SKM-1 (cell line): Measurements from ENCODE around the gene FKBP14.

ENCODE experiments used
- DNase-seq: peaks from one replicate; lab custom pipeline; 2025; ENCODE audit not compliant: unreplicated experiment; lab: John Stamatoyannopoulos, UW

The FKBP14 gene

GRCh38 chr7:30034501-30034900, 8.0 kb upstream of the FKBP14 start:
- DNase-seq = no peak

GRCh38 chr7:30032310-30033125, 6.0 kb upstream of the FKBP14 start:
- DNase-seq = no peak

GRCh38 chr7:30029696-30030095, 3.2 kb upstream of the FKBP14 start:
- DNase-seq = no peak

- DNase-seq = no peak
Measured at GRCh38 chr7:30028749-30029635, 2.5 kb upstream of the FKBP14 start.

GRCh38 chr7:30028216-30028748, 1.8 kb upstream of the FKBP14 start, which contains the start of gene PLEKHA8:
Gene PLEKHA8 (plus strand): TSS chr7:30028412. CDS start chr7:30028763, 351 bp downstream.
- DNase-seq = peak; percentile 73

- no peak for DNase-seq
Measured at GRCh38 chr7:30027740-30028215, 1.3 kb upstream of the FKBP14 start.

- DNase-seq = no peak
Measured at GRCh38 chr7:30027065-30027456, 559 bp upstream of the FKBP14 start.

- no peak for DNase-seq
Measured at GRCh38 chr7:30023524-30023923, 3.0 kb downstream of the FKBP14 start.

GRCh38 chr7:30022991-30023390, 3.5 kb downstream of the FKBP14 start:
- no peak for DNase-seq

GRCh38 chr7:30020535-30020934, 6.0 kb downstream of the FKBP14 start:
- no peak for DNase-seq

GRCh38 chr7:30019960-30020359, 6.5 kb downstream of the FKBP14 start:
- no peak for DNase-seq

- DNase-seq = no peak
Measured at GRCh38 chr7:30019387-30019786, 7.1 kb downstream of the FKBP14 start.

GRCh38 chr7:30018451-30018850, 8.1 kb downstream of the FKBP14 start:
- no peak for DNase-seq

GRCh38 chr7:30012757-30013156, 13.7 kb downstream of the FKBP14 start:
- no peak for DNase-seq

- DNase-seq = no peak
Measured at GRCh38 chr7:30010021-30010420, 16.5 kb downstream of the FKBP14 start.

- no peak for DNase-seq
Measured at GRCh38 chr7:30005464-30005863, 21.0 kb downstream of the FKBP14 start.

- no peak for DNase-seq
Measured at GRCh38 chr7:30003098-30003497, 23.4 kb downstream of the FKBP14 start.

- DNase-seq = no peak
Measured at GRCh38 chr7:30001998-30002397, 24.5 kb downstream of the FKBP14 start.

GRCh38 chr7:29998489-29998888, 28.0 kb downstream of the FKBP14 start:
- no peak for DNase-seq

- DNase-seq = no peak
Measured at GRCh38 chr7:29996321-29996720, 30.2 kb downstream of the FKBP14 start.

- no peak for DNase-seq
Measured at GRCh38 chr7:29995652-29996051, 30.9 kb downstream of the FKBP14 start.

GRCh38 chr7:29993140-29993539, 33.4 kb downstream of the FKBP14 start:
- no peak for DNase-seq
